PFSK-1 (cell line): ENCODE results near the gene MRPL14.

Experiments used
- FOXP2 ChIP-seq: optimal IDR thresholded peaks from 2 replicates; pipeline ENCODE3; 2011; ENCODE audit warnings: borderline replicate concordance, control low read depth, inconsistent platforms; ENCODE audit not compliant: insufficient read depth; ENCODE audit errors: extremely low read length, extremely low read depth
- POLR2AphosphoS5 ChIP-seq: IDR thresholded peaks from 2 replicates; pipeline ENCODE4 v1.6.1; 2012; ENCODE audit warnings: low read depth, mild to moderate bottlenecking, control low read depth, low read length, moderate library complexity
- REST ChIP-seq, 2 experiments: IDR thresholded peaks; 2 replicates each; pipeline versions ENCODE4 v1.6.1 to v1.8.0; 2011 to 2012; ENCODE audit warnings: low read depth in 2 of 2, low read length in 2 of 2, control low read depth in 1 of 2, inconsistent platforms in 1 of 2, mild to moderate bottlenecking in 1 of 2, moderate library complexity in 1 of 2; ENCODE audit not compliant: insufficient read depth in 1 of 2
- SIN3A ChIP-seq: IDR thresholded peaks from 2 replicates; pipeline ENCODE4 v1.6.1; 2012; ENCODE audit warnings: mild to moderate bottlenecking, low read length, moderate library complexity, borderline replicate concordance; ENCODE audit not compliant: insufficient read depth
- TAF1 ChIP-seq: IDR thresholded peaks from 2 replicates; pipeline ENCODE4 v1.6.1; 2012; ENCODE audit warnings: low read length, control low read depth, borderline replicate concordance; ENCODE audit not compliant: insufficient read depth

The MRPL14 gene

GRCh38 chr6:44097782-44098317 lies 29.4 kb downstream of the MRPL14 start:
- no peak for TF ChIP-seq FOXP2
- TF ChIP-seq SIN3A, result no peak
- TF ChIP-seq REST (IDR thresholded peaks at IDR 0.05; ENCODE audit: insufficient read depth in 1 of 2, low read depth in 2 of 2, low read length in 2 of 2), result no peak
- TF ChIP-seq POLR2AphosphoS5, result no peak
- no peak for TF ChIP-seq TAF1

- TF ChIP-seq REST (IDR thresholded peaks at IDR 0.05; ENCODE audit: insufficient read depth in 1 of 2, low read depth in 2 of 2, low read length in 2 of 2) (no peak), FOXP2 (peak; percentile 19), SIN3A (no peak)
Measured at GRCh38 chr6:44096612-44097011, 30.6 kb downstream of the MRPL14 start.

- TF ChIP-seq POLR2AphosphoS5 (no peak), SIN3A (no peak), TAF1 (no peak), FOXP2 (no peak)
Measured at GRCh38 chr6:44094403-44095242, 32.6 kb downstream of the MRPL14 start.

- TF ChIP-seq SIN3A, result no peak
Measured at GRCh38 chr6:44093750-44094402, 33.4 kb downstream of the MRPL14 start.

- no peak for TF ChIP-seq REST (IDR thresholded peaks at IDR 0.05; ENCODE audit: insufficient read depth in 1 of 2, low read depth in 2 of 2, low read length in 2 of 2)
- no peak for TF ChIP-seq SIN3A
- TF ChIP-seq TAF1, result no peak
- no peak for TF ChIP-seq FOXP2
- TF ChIP-seq POLR2AphosphoS5, result no peak
Measured at GRCh38 chr6:44093066-44093465, 34.2 kb downstream of the MRPL14 start.
